ENCODE results near the gene SNED1. TPM values are rescaled to one million over a fixed set of nuclear protein-coding genes. Genes with fewer than 3 reads are reported as not detected.

SNED1 gene
- total RNA-seq, 2 donors from 2014 or later = 0.36 to 4.1 TPM

DNA sequence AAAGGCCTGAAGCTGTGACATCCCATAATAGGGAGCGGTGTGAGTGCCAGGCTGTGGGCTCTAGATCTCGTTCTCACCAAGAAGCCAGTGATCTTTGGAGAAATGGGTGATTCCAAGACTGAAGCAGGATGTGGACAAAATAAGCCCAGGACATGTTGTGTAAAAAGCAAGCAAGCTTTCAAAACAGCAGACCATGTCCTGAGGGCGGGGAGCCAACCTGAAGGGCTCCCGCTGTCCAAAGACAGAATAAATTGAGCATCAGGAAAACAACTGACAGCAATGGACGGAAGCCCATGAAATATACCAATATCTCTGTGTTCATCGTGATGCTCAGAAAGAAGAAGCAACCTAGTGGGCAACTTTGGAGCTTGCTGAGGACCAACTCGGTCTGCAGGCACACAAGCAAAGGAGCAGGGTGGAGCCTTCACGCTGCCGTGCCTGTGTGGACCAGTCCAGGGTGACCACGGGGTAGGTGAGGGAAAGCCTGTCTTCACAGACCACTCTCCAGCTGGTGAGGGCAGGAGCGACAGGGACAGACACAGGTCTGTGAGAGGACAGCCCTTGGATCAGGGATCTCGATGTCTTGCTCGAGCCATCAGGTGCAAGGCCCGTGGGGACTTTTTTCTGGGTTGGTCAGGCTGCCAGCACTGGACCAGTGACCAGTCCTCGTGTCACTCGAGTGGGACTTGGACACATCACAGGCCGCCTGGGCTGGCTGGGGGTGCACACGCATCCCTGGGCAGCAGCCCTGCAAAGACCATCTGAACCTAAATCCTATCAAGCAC, 82.2 kb downstream of the SNED1 start:
- Mint-ChIP-seq H3K4me3 (no peak overlapping the region), H3K4me1 (ENCODE audit: low read depth) (no peaks in the 10 kb centered on the region), H3K9me3 (no peaks in the 10 kb centered on the region), H3K27me3 (ENCODE audit: low read depth) (no peaks in the 10 kb centered on the region), H3K36me3 (ENCODE audit: insufficient read depth in 2 of 2) (peaks cover 7 to 8% of the 10 kb centered on the region in 2 donors), H3K27ac (no peak overlapping the region)
- no peak for ATAC-seq (replicated peaks in 1 of 2)
- no peak for DNase-seq

DNA sequence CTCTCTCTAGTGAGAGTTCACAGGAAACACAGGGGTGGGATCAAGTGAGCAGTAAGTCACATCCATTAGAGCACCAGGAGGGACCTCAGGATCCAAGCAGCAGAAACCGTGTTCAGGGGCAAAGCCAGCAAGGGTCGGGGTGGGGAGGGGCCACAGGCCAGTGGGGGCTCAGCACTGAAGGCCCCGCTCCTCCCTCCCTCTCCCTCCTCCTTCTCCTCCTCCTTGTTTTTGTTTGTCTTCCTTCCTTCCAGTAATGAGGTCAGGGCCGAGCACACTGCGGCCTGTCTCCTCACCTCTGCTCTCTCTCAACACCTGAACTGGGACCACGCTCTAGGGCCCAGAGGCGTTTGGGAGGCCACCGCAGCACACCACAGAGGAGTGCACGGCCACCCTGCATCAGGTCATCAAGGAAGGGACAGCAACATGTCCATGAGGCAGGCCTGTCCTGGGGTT, 82.8 kb downstream of the SNED1 start:
- DNase-seq (no peak), ATAC-seq (replicated peaks in 1 of 2) (peak in 1 of 2 donors; percentile 5)
- no peaks in the 10 kb centered on the region for H3K9me3 Mint-ChIP-seq
- H3K27ac Mint-ChIP-seq = no peak overlapping the region
- no peaks in the 10 kb centered on the region for H3K4me1 Mint-ChIP-seq (ENCODE audit: low read depth)
- no peaks in the 10 kb centered on the region for H3K27me3 Mint-ChIP-seq (ENCODE audit: low read depth)
- no peak overlapping the region for H3K4me3 Mint-ChIP-seq
- H3K36me3 Mint-ChIP-seq (ENCODE audit: insufficient read depth in 2 of 2) = peaks cover 7 to 13% of the 10 kb centered on the region in 2 donors

DNA sequence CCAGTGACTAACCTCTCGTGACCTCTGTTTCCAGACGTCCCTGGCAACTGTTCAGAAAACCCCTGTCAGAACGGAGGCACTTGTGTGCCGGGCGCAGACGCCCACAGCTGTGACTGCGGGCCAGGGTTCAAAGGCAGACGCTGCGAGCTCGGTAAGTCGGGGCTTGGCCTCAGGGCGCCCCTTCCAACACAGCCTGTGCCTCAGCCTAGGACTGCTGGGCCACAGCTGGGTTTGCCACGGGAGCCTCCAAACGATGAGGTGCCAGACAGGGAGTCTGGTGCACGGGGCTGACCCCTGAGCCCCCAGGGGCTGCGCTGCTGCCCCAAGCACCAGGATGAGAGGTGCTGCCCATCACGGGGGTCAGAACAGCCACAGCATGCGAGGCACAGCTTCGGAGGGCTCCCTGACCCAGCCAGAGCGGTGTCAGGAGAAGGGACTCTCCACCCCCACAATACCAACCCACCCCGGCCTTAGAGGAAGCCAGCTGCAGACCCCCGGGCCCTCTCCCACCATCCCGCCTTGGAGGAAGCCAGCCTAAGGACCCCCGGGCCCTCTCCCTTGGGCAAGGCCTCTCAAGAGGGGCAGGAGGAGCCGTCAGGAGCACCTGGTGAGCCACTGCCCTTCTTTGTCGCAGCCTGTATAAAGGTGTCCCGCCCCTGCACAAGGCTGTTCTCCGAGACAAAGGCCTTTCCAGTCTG, 83.4 kb downstream of the SNED1 start:
- Mint-ChIP-seq H3K27me3 (ENCODE audit: low read depth) (no peaks in the 10 kb centered on the region), H3K27ac (no peak overlapping the region), H3K4me1 (ENCODE audit: low read depth) (no peaks in the 10 kb centered on the region), H3K36me3 (ENCODE audit: insufficient read depth in 2 of 2) (peaks cover 9 to 19% of the 10 kb centered on the region in 2 donors), H3K9me3 (no peaks in the 10 kb centered on the region), H3K4me3 (no peak overlapping the region)
- DNase-seq = no peak
- peak in 1 of 2 donors; percentile 14 for ATAC-seq (replicated peaks in 1 of 2)

DNA sequence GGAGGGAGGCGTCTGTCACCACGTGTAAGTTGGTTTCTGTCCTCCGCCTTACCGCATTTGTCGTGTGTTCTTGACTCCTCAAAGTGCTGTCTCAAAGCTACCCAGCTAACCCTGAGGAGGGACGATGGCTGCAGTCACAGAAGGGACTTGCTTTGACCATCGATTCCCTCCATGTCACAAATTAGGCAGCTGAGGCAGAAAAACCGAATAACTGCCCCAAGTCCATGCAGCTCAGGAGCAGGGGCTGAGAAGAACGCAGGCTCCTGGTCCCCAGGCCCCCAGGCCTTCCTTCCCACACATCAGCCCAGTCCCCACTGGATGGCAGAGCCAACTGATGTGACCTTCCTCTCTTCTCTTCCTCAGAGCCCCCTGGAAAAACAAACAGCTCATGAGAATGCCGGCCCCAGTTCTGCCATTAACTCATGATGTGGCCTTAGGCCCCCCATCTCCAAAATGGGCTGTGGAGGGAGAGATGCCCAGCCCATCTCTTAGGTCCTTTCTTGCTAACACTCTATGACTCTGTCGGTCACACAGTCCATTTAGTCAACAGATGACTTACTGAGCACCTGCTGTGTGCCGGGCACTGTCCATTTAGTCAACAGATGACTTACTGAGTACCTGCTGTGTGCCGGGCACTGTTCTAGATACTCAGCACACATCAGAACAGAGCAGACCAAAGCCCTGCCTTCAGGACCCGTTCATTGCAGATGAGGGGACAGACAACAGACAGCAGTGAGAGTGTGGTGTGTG, 84.1 kb downstream of the SNED1 start:
- ATAC-seq (replicated peaks in 1 of 2) (no peak), DNase-seq (no peak)
- Mint-ChIP-seq H3K36me3 (ENCODE audit: insufficient read depth in 2 of 2) (peaks cover 9 to 25% of the 10 kb centered on the region in 2 donors), H3K27me3 (ENCODE audit: low read depth) (no peaks in the 10 kb centered on the region), H3K4me1 (ENCODE audit: low read depth) (no peaks in the 10 kb centered on the region), H3K9me3 (no peaks in the 10 kb centered on the region), H3K4me3 (no peak overlapping the region), H3K27ac (no peak overlapping the region)

DNA sequence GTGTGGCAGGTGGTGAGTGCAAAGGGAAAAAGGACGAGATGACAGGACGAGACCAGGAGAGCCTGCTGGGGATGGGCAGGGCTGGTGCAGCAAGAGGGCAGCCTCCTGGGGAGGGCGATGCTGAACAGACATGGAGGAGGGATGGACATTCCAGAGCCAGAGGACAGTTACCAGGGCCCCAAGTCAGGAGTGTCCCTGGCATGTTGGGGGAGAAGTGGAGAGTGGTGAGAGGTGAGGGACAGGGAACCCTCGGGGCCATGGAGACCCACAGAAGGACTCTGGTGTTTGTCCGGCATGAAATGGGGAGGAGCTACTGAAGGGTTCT, 84.6 kb downstream of the SNED1 start:
- DNase-seq (no peak), ATAC-seq (replicated peaks in 1 of 2) (no peak)
- H3K27me3 Mint-ChIP-seq (ENCODE audit: low read depth) = no peaks in the 10 kb centered on the region
- H3K4me1 Mint-ChIP-seq (ENCODE audit: low read depth) = no peaks in the 10 kb centered on the region
- peaks cover 11 to 30% of the 10 kb centered on the region in 2 donors for H3K36me3 Mint-ChIP-seq (ENCODE audit: insufficient read depth in 2 of 2)
- H3K9me3 Mint-ChIP-seq = no peaks in the 10 kb centered on the region
- no peak overlapping the region for H3K4me3 Mint-ChIP-seq
- H3K27ac Mint-ChIP-seq = no peak overlapping the region

DNA sequence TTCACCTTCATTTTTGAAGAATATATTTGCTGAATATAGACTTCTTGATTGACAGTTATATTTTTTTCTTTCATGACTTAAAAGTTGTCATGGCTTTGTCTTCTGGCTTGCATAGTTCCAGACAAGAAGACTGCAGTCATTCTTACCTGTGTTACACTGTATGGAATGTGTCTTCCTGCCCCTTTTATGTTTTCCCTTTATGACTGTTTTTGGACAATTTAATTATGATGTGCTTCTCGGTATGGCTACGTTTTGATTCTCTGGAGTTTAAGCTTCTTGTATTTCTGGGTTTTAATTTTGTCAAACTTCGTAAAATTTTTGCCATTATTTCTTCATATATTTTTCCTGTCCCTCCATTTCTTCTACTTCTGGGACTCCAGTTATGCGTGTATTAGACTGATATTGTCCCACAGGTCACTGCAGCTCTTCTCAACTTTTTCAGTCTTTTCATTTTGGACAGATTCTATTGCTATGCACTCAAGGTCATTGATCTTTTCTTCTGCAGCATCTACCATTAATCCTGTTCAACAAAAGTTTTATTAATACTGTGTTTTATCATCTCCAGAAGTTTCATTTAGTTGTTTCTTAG, 86.5 kb downstream of the SNED1 start:
- Mint-ChIP-seq H3K9me3 (no peaks in the 10 kb centered on the region), H3K36me3 (ENCODE audit: insufficient read depth in 2 of 2) (peaks cover 13 to 37% of the 10 kb centered on the region in 2 donors), H3K4me3 (no peak overlapping the region), H3K4me1 (ENCODE audit: low read depth) (no peaks in the 10 kb centered on the region), H3K27ac (peak overlapping the region; percentile 87), H3K27me3 (ENCODE audit: low read depth) (no peaks in the 10 kb centered on the region)
- ATAC-seq (replicated peaks in 1 of 2) = no peak
- DNase-seq = no peak

DNA sequence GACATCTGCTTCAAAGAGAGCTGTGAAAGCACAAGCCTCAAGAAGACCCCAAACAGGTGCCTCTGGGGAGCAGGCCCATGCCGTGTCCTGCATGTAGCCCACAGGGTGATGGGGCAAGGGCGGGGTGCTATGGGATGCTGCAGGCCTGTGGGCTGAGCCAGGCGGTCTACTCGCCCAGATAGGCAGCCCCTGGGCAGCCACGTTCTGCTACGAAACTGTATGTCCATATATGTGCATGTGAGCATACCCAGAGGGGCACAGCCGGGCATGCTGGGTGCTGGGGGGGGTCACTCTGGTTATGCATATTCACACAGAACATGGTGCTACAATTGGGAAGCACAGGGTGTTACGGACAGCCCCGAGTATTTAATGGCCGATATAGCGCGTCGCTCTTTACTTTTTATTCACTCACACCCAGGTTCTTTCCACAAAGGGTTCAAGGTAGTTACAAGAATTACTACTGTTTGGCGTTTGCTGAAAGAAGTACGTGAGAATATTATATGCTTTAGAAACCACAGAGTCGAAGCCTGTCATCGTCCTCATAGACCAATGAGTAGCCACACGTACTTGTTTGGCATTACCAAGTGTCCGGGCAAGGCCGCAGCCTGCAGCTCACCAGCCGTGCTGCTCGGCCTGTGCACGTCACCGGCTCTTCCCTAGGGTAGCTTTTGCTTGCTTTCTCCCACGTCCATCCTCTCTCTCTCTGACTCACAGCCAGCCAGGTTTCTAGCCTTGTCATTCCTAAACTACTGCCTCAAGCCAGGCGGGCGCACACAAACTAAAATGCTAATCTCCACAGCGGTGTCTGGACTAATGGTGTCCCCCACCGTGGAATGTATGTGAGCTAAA, 89.2 kb downstream of the SNED1 start:
- no peaks in the 10 kb centered on the region for H3K9me3 Mint-ChIP-seq
- H3K36me3 Mint-ChIP-seq (ENCODE audit: insufficient read depth in 2 of 2) = peaks cover 17 to 42% of the 10 kb centered on the region in 2 donors
- no peaks in the 10 kb centered on the region for H3K27me3 Mint-ChIP-seq (ENCODE audit: low read depth)
- no peak overlapping the region for H3K4me3 Mint-ChIP-seq
- ATAC-seq (replicated peaks in 1 of 2) (peak in 1 of 2 donors; percentile 51), DNase-seq (no peak)
- H3K27ac Mint-ChIP-seq = peak overlapping the region; percentile 46
- H3K4me1 Mint-ChIP-seq (ENCODE audit: low read depth) = no peaks in the 10 kb centered on the region

DNA sequence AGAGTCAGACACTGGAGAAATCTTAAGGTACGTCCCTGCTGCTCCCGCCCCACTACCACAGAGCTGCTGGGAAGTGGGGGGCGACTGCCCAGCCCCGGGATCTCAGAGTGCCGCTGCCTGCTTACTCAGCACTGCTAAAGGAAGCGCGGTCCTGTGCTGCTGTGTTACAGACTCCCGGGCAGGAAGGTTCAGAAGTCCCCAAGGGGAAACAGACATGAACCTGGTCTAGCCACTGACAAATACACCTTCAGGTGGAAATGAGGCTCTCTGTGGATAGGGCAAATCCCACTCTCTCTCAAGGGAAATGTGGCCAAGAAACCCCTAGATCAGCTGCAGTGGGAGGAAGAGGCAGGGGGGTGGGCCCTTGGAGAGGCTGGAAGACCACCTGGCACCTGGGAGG, 90.0 kb downstream of the SNED1 start:
- H3K27me3 Mint-ChIP-seq (ENCODE audit: low read depth) = no peaks in the 10 kb centered on the region
- no peak for DNase-seq
- H3K4me3 Mint-ChIP-seq = peak overlapping the region in 1 of 2 donors; percentile 20
- peak overlapping the region; percentile 46 for H3K27ac Mint-ChIP-seq
- no peaks in the 10 kb centered on the region for H3K9me3 Mint-ChIP-seq
- ATAC-seq (replicated peaks in 1 of 2) = no peak
- no peaks in the 10 kb centered on the region for H3K4me1 Mint-ChIP-seq (ENCODE audit: low read depth)
- H3K36me3 Mint-ChIP-seq (ENCODE audit: insufficient read depth in 2 of 2) = peaks cover 17 to 46% of the 10 kb centered on the region in 2 donors

DNA sequence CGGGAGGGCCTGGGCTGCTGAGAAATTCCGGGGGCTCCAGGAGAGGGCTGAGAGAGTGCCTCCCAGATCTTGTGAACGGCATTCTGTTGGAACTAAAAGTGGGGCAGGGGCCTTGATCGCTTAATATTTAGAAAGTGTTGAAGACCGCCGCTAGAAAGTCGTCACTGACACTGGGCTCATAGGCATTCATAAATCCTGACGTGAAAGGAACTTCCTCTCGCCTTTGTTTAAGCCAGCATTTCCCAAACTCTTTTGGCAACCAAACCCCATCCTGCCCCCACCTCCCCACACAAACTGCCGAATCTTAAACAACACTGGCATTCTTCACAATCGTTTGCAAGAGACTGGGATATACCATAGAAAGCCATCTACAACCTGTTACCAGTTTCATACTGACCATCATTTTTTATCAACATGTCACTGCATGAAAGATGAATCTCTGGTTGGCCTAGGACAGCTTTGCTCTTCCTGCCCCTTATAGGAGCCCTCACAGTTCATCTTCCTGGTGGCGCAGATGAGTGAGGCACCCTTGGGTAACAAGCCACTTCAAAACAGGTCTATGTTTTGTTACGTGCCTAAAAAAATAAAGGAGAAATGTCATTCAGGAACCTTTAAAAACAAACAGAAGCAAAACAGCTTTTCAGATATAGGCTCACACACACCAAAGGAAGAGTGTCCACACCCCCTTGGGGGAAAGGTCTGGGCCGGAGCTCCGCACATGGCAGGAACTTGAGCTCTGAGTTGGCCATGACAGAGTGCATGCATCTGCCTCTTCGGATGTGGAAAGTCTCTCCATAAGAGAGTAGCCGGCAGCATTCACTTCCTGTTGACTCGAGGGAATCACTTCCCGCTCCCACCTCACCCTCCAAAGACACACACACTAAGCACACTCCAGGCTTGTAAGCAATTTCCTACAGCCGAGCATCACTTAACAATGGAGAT, 90.6 kb downstream of the SNED1 start:
- no peaks in the 10 kb centered on the region for H3K4me1 Mint-ChIP-seq (ENCODE audit: low read depth)
- peaks cover 17 to 46% of the 10 kb centered on the region in 2 donors for H3K36me3 Mint-ChIP-seq (ENCODE audit: insufficient read depth in 2 of 2)
- H3K4me3 Mint-ChIP-seq = no peak overlapping the region

DNA sequence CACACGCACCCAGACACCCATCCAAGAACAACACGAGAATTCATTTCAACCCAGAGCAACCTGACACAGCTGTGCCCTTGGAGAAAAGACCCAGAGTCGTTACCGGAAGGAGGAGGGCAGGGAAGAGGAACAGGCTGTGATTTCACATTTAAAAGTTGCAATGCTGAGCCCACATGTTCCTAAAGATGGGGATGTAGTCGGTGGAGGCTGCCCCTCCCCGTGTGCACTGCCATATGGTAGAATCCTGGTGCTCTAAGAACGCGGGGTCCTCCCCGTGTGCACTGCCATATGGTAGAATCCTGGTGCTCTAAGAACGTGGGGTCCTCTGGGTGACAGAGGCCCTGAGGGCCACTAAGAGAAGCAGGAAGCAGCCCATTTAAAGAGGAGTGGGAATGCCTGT, 92.8 kb downstream of the SNED1 start:
- ATAC-seq (replicated peaks in 1 of 2) (no peak), DNase-seq (no peak)
- H3K9me3 Mint-ChIP-seq = no peaks in the 10 kb centered on the region
- H3K4me1 Mint-ChIP-seq (ENCODE audit: low read depth) = peaks cover 12% of the 10 kb centered on the region
- peak overlapping the region; percentile 69 for H3K27ac Mint-ChIP-seq
- no peaks in the 10 kb centered on the region for H3K27me3 Mint-ChIP-seq (ENCODE audit: low read depth)
- H3K4me3 Mint-ChIP-seq = no peak overlapping the region
- H3K36me3 Mint-ChIP-seq (ENCODE audit: insufficient read depth in 2 of 2) = peaks cover 18 to 46% of the 10 kb centered on the region in 2 donors

More for the DNA sequence above, 90.6 kb downstream of the SNED1 start:
- DNase-seq (no peak), ATAC-seq (replicated peaks in 1 of 2) (no peak)
- Mint-ChIP-seq H3K27ac (peak overlapping the region; percentile 60), H3K9me3 (no peaks in the 10 kb centered on the region), H3K27me3 (ENCODE audit: low read depth) (no peaks in the 10 kb centered on the region)

DNA sequence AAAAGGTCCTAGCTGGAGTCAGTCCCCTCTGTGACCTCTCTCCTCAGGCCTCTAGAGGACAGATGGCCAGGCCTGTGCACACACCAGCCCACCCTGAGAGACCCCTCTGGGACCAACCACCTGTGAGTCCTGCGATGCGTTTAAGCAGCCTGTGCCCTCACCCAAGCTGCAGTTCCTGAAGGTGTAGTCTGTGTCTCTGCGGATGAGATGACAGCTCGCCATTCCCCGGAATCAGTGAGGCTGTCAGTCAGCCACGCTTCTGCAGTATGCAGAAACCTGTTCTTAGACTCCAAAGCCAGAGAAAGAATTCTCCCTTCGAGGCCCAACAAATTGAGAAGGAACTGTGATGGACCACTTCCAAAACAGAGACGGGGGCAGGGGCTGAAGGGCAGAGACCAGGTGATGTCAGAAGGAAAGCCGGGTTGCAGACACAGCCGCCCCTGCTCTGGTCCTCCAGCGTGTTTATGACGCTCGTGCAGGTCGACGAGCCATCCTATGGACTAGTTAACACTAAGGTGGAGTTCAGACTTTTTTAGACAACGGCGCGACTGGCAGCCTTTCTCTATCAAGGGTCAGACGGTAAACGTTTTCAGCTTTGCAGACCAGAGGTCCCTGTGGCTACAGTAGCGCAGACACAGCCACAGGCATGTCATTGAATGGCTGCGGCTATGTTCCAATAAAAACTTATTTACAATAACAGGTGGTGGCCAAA, 93.5 kb downstream of the SNED1 start:
- H3K9me3 Mint-ChIP-seq = no peaks in the 10 kb centered on the region
- no peak overlapping the region for H3K4me3 Mint-ChIP-seq
- peaks cover 16 to 45% of the 10 kb centered on the region in 2 donors for H3K36me3 Mint-ChIP-seq (ENCODE audit: insufficient read depth in 2 of 2)
- ATAC-seq (replicated peaks in 1 of 2) (no peak), DNase-seq (no peak)
- H3K27me3 Mint-ChIP-seq (ENCODE audit: low read depth) = no peaks in the 10 kb centered on the region
- peaks cover 19% of the 10 kb centered on the region for H3K4me1 Mint-ChIP-seq (ENCODE audit: low read depth)
- peak overlapping the region; percentile 61 for H3K27ac Mint-ChIP-seq

All from activated T-cell treated with anti-CD3 and anti-CD28 coated beads, Interleukin-2, amount 50 U/mL, for 72 hours (primary cell).